OCI-LY3 (cell line): ENCODE measurements around the gene TANC2.

Experiments
- EZH2phosphoT487 ChIP-seq: fragments of 200-600 bp; shearing (Covaris generic); IDR thresholded peaks from 2 replicates; pipeline ENCODE4 v1.6.1; 2018; ENCODE audit warnings: antibody characterized with exemption, mixed run types, low read depth
- TF ChIP-seq, protein P1 (sequence below): fragments of 200-600, 300-600 bp; sonication (generic); IDR thresholded peaks from 2 replicates; pipeline ENCODE4 v1.5.1; 2014; ENCODE audit warnings: antibody characterized with exemption, low read length, low read depth

DNA sequence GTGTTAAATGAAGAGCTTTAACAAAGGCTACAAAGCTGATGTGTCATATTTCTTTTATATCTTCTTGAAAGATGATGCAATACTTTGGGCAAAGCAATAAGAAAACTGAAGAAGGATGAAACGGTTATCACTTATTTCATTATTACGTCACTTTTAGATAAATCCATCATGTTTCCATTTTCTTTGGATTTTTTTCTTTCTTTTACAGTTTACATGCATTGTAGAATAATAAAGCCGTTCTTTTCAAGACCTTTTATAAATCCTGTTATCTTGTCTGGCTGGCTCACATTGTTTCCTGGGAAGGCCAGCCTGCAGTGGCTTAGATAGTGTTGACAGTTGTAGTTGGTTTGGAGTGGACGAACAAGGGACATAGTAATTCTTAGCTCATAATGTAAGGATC is 28.9 kb downstream of the TANC2 start:
- TF ChIP-seq, protein P1, sequence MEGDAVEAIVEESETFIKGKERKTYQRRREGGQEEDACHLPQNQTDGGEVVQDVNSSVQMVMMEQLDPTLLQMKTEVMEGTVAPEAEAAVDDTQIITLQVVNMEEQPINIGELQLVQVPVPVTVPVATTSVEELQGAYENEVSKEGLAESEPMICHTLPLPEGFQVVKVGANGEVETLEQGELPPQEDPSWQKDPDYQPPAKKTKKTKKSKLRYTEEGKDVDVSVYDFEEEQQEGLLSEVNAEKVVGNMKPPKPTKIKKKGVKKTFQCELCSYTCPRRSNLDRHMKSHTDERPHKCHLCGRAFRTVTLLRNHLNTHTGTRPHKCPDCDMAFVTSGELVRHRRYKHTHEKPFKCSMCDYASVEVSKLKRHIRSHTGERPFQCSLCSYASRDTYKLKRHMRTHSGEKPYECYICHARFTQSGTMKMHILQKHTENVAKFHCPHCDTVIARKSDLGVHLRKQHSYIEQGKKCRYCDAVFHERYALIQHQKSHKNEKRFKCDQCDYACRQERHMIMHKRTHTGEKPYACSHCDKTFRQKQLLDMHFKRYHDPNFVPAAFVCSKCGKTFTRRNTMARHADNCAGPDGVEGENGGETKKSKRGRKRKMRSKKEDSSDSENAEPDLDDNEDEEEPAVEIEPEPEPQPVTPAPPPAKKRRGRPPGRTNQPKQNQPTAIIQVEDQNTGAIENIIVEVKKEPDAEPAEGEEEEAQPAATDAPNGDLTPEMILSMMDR = no peak
- TF ChIP-seq EZH2phosphoT487 = no peak
